Right cardiac atrium (tissue), 5 donors: ENCODE data around the gene PHF23. TPM values are rescaled to one million over a fixed set of nuclear protein-coding genes. Genes with fewer than 3 reads are reported as not detected.

Experiments
- ATAC-seq, 2 donors: fragments of 200-7000 bp; cut with Tn5 transposase; one replicate each; pipeline versions ENCODE4 v1.8.0 to v1.9.1; 2020; ENCODE audit warnings: moderate library complexity in 2 of 2, mild to moderate bottlenecking in 1 of 2
- DNase-seq, 3 donors: peaks; one replicate each; pipeline ENCODE4 v3.0.0-alpha.2; 2020
- H3K27ac ChIP-seq: one replicate; pipeline ENCODE4 v1.5.1; 2013; ENCODE audit warnings: mild to moderate bottlenecking, low read length, control low read depth, moderate library complexity
- H3K27me3 ChIP-seq: one replicate; pipeline ENCODE4 v1.6.1; 2013; ENCODE audit not compliant: control insufficient read depth, insufficient read depth
- H3K4me1 ChIP-seq: one replicate; pipeline ENCODE4 v1.6.1; 2013; ENCODE audit warnings: low read length; ENCODE audit not compliant: control insufficient read depth, insufficient read depth
- H3K4me3 ChIP-seq: one replicate; pipeline ENCODE4 v1.5.1; 2013; ENCODE audit warnings: low read length, control low read depth
- H3K9me3 ChIP-seq: one replicate; pipeline ENCODE4 v1.6.1; 2013; ENCODE audit warnings: low read length; ENCODE audit not compliant: control insufficient read depth
- WGBS: extraction: QIAGEN DNeasy Blood & Tissue Kit; methylation state at CpG from one replicate; pipeline ENCODE4 v1.1.7; 2013; 5-methylcytosine and 5-hydroxymethylcytosine counted together
- intact Hi-C, 4 donors: fragments of 100-400 bp; cut with DNase I; formaldehyde crosslinking; loops; one replicate each; pipeline versions ENCODE4 v1.11.0 to v1.14.0; 2022 to 2023
- polyA plus RNA-seq: library from polyadenylated mRNA; stranded (reverse); fragments of 200-250 nt; gene quantifications from one replicate; pipeline ENCODE4 v1.2.3, GENCODE V29; 2013
- total RNA-seq, 4 donors: library from RNA; stranded (reverse); fragmentation: NEBNext Ultra II Directional; extraction: Animal tissue kit (Norgen Biotek cat#: 25700); gene quantifications; one replicate each; pipeline ENCODE4 v1.2.1, GENCODE V29; 2021
- donor health status: healthy with polysubstance abuse.
- donor health status: DM: no; HTN: yes; CAD: no.
- donor health status: DM: no; HTN: no; CAD: no.
- donor health status: DM: no; HTN: yes; CAD: no; lungs with severe emphysema.
- donor health status: DM: yes; HTN: yes; CAD: no.

Gene PHF23
- total and polyA plus RNA-seq, 5 donors = 18.8 to 30.4 (median 24.4) TPM

DNA sequence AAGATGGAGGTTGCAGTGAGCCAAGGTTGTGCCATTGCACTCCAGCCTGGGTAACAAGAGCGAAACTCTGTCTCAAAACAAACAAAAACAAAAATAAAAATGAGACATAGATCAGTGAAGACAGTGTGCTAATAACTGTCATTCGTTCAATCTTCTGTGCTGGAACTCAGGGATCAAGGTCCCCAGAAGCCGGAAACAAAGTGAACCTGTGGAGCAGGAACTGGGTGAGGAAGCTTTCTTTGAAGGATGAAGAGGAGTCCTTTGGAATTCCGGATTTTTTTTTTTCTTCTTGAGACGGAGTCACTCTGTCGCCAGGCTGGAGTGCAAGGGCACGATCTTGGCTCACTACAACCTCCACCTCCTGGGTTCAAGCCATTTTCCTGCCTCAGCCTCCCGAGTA, 40.2 kb upstream of the PHF23 start:
- WGBS = 84% methylated on average over 8 of the region's 8 CpGs
- H3K4me1 ChIP-seq = no peaks in the 10 kb centered on the region
- H3K9me3 ChIP-seq = no peaks in the 10 kb centered on the region
- H3K4me3 ChIP-seq = no peak overlapping the region
- intact Hi-C loops = no loop called here
- H3K27ac ChIP-seq = no peak overlapping the region
- ATAC-seq (no peak), DNase-seq (no peak)
- H3K27me3 ChIP-seq = no peaks in the 10 kb centered on the region

DNA sequence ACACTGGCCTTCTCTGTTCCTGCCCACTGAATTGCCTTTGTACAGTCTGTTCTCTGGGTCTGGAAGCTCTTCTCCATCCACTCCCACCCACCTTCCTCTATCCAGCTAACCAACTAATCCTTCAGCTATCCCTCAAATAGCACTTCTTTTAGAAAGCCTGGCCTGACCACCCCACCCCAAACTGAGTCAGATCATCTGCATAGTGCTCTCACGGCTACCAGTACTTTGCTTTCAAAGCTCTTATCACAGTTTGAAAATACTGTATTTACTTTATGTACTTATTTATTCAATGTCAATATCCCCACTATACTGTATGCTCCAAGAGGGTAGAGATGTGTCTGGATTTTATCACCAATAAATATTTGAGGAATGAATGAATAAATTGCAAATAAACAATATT, 27.5 kb upstream of the PHF23 start:
- ATAC-seq (no peak), DNase-seq (no peak)
- WGBS = 66% methylated on average over 1 of the region's 1 CpG
- Histone ChIP-seq H3K4me1 (no peaks in the 10 kb centered on the region), H3K9me3 (no peaks in the 10 kb centered on the region), H3K27me3 (no peaks in the 10 kb centered on the region), H3K27ac (no peak overlapping the region), H3K4me3 (no peak overlapping the region)
- intact Hi-C loops = no loop called here

DNA sequence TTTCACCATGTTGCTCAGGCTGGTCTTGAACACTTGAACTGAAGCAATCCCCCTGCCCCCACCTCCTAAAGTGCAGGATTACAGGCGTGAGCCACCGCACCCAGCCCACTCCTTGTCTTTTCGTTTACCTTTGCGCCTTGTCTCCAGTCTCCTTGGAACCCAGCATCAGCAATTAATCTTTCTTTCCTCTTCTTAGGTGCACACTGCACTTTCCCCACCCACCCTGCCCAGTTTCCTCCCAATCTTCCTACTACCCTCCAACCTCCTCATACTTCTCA, 24.5 kb upstream of the PHF23 start:
- ATAC-seq = no peak
- H3K4me1 ChIP-seq = no peaks in the 10 kb centered on the region
- H3K27ac ChIP-seq = no peak overlapping the region
- intact Hi-C loops = no loop called here
- H3K4me3 ChIP-seq = no peak overlapping the region
- H3K27me3 ChIP-seq = no peaks in the 10 kb centered on the region
- H3K9me3 ChIP-seq = no peaks in the 10 kb centered on the region
- WGBS = 49% methylated on average over 4 of the region's 4 CpGs
- DNase-seq = no peak

DNA sequence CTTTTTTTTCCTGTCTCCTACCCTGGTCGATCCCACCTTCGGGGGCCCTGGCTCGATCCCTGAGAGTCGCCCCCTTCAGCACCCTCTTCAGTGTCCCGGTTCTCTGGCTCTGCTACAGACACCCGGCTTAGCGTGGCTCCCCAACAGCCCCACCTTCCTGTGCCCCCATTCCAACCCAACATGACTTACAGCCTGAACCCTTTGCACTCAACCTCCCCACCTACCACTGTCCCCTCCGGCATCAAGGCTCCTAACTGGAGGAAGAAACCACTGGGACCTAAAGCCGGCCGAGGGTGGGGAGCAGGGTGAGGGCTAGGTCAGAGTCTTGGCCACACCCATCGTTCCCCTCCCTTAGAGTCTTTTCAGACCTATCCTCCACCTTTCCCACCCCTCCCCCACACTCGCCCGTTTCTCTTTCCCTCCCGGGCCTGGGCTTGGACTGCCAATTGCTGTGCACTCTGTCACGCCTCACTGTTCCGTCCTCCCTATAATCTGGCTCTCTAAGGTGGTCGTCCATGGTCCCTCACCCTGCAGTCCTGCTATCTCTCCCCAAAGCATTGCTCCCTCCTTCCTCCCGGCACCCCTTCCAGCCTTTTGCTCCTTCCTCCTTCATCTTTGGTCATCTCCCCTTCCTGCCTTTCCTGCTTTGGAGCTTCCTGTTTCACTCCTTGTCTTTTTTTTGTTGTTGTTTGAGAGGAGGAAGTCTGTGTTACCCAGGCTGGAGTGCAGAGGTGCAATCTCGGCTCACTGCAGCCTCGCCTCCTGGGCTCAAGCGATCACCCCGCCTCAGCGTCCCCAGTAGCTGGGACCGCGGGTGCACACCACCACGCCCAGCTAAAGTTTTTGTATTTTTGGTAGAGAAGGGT, 23.9 kb upstream of the PHF23 start:
- Histone ChIP-seq H3K27ac (no peak overlapping the region), H3K4me3 (no peak overlapping the region), H3K4me1 (no peaks in the 10 kb centered on the region), H3K27me3 (no peaks in the 10 kb centered on the region), H3K9me3 (no peaks in the 10 kb centered on the region)
- DNase-seq (peak in 2 of 3 donors; percentile 2 to 57), ATAC-seq (peak; percentile 10 to 13)
- 7% methylated on average over 26 of the region's 26 CpGs for WGBS
- intact Hi-C loops = no loop called here

DNA sequence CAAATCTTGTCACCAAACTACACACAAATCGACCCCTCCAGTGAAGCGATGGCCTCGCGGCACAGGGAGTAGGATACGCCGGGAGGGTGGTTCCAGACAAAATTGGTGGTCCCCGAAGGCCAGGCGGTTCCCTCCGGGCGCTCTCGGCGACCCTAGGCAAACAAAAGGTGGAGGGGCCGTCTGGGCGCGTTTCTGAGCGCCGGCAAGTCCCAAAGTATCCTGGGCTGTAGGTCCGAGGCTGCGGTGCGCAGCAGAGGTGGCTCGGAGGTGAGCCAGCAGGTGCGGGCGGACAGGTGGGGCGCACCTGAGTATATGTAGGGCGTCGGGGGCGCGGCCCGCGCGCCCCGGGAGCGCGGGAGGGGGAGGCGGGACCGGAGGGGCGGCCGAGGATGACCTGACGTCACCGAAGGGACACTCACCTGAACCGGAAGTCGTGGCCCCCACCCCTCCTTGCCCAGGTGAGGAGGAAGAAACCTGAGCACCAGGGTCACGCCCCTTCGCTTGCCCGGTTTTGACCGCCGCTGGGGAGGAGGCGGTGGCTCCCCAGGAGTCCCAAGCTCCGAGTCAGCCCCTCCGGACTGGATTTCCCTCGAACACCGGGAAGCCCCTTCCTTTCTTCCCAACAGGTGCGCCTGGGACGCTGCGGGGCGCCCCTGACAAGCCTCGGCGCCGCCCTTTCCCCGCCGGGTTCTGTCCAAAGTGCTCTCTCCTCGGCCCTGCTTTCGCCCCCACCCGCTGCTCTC, 23.1 kb upstream of the PHF23 start, which contains the start of gene CLDN7:
Gene CLDN7, minus strand, starts transcription at position 287 of the 743 bp plus-strand sequence. CDS start 435 bp downstream, outside the sequence.
- Histone ChIP-seq H3K4me1 (no peaks in the 10 kb centered on the region), H3K27ac (no peak within 1 kb of the TSS), H3K27me3 (no peaks in the 10 kb centered on the region), H3K9me3 (no peaks in the 10 kb centered on the region), H3K4me3 (peak within 1 kb of the TSS; percentile 36)
- intact Hi-C loops = no loop called here
- WGBS = 7% methylated on average over 64 of the region's 64 CpGs
- peak in 1 of 2 donors; percentile 25 for ATAC-seq
- no peak for DNase-seq

DNA sequence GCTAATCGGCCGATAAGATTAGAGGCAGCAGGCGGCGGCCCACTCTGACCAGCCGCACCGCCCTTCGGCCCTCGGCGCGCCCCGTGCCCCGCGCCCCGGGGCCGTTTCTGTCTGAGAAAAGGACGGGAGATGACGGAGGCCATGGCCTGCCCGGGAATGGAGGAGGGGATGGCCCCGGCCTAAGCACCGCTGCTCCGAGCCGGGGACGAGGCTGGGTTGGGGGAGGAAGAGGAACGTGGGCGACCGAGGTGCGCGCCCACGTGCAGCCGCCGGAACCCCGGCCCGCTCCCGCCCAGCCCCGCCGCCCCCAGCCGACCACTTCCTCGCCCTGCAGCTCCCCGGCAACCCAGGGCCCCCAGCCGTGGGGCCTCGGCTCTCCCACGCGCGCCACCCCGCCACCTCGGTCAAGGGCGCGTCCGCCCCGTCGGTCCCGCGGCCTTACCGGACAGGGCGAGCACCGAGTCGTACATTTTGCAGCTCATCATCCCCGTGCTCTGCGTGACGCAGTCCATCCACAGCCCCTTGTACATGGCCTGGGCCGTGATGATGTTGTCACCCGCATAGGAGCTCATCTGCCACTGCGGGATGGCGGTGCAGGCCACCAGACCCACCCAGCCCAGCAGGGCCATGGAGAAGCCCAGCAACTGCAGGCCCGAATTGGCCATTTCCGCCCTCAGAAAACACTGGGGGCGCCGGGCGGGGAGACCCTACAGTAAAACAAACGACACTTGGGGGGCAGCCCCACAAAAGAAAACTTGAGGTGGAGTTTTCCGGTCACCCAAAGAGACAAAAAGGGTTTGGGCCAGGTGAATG, 22.3 kb upstream of the PHF23 start:
- Histone ChIP-seq H3K27me3 (no peaks in the 10 kb centered on the region), H3K4me3 (peak overlapping the region; percentile 36), H3K9me3 (no peaks in the 10 kb centered on the region), H3K4me1 (no peaks in the 10 kb centered on the region), H3K27ac (no peak overlapping the region)
- WGBS = 7% methylated on average over 71 of the region's 71 CpGs
- intact Hi-C loops = no loop called here
- peak in 2 of 3 donors; percentile 58 to 64 for DNase-seq
- peak; percentile 11 to 22 for ATAC-seq

DNA sequence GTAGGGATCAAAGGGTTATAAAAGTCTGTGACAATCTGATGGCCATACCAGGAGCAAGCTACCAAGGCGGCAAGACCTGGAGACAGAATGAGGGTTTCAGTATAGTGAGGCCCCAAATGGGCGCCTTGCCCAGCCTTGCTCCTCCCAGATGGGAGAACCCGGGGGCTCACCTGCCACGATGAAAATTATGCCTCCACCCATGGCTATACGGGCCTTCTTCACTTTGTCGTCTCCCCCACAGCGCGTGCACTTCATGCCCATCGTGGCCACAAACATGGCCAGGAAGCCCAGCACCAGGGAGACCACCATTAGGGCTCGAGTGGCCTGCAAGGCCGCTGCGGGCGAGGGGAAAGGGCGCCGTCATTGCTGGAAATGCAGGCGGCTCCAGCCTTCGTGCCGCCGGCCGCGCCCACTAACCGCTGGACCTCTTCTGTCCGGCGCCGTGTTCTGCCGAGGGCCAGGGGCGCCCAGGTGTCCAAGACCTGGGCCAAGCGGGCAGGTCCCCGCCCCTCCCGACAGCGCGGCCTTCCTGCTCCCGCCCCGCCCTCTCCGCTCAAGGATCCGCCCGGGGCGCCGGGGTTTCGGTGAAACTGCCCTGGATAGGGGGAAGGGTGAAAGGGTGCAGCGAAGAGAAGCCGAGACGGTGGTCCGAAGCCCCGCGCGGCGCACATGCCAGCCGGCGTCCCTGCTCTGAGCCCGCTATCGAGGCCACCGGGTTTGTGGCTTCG, 21.6 kb upstream of the PHF23 start:
- no peaks in the 10 kb centered on the region for H3K9me3 ChIP-seq
- no peaks in the 10 kb centered on the region for H3K4me1 ChIP-seq
- DNase-seq (peak; percentile 39 to 78 (median 73)), ATAC-seq (peak; percentile 52 to 59)
- peak overlapping the region; percentile 36 for H3K4me3 ChIP-seq
- no peak overlapping the region for H3K27ac ChIP-seq
- 8% methylated on average over 54 of the region's 54 CpGs for WGBS
- intact Hi-C loops = no loop called here
- no peaks in the 10 kb centered on the region for H3K27me3 ChIP-seq

DNA sequence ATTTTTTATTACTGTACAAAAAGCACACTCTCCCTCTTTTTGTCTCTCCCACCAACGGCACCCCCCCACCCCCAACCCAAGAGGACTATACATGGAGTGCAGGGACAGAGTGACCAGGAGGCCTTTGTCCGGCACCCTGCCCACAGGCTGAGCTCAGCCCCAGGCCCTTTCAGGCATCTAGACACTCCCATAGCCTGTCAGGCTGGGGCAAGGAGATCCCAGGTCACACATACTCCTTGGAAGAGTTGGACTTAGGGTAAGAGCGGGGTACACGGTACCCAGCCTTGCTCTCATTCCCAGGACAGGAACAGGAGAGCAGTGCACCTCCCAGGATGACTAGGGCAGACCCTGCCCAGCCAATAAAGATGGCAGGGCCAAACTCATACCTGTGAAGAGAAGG, 20.9 kb upstream of the PHF23 start:
- H3K4me3 ChIP-seq = no peak overlapping the region
- no peaks in the 10 kb centered on the region for H3K9me3 ChIP-seq
- ATAC-seq = peak in 1 of 2 donors; percentile 6
- no peaks in the 10 kb centered on the region for H3K27me3 ChIP-seq
- no peaks in the 10 kb centered on the region for H3K4me1 ChIP-seq
- intact Hi-C loops = no loop called here
- DNase-seq = peak in 1 of 3 donors; percentile 7
- WGBS = 85% methylated on average over 4 of the region's 4 CpGs
- H3K27ac ChIP-seq = no peak overlapping the region

DNA sequence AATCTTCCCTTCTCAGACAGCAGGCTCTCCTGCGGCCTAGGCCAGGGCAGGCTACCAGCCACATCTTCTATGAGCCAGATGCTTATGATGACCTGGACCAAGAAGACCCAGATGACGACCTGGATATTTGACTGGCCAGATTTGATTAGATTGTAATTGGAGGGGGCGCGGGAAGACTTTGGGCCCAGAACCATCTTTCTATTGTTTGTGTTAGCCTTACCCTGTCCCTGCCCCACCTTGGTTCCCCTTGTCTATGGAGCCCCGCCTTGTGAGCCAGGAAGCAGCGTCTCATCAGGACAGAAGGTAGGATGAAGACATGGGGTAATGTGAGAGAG, 20.3 kb upstream of the PHF23 start:
- Histone ChIP-seq H3K4me3 (no peak overlapping the region), H3K27me3 (no peaks in the 10 kb centered on the region), H3K9me3 (no peaks in the 10 kb centered on the region), H3K4me1 (no peaks in the 10 kb centered on the region), H3K27ac (no peak overlapping the region)
- ATAC-seq (no peak), DNase-seq (peak in 1 of 3 donors; percentile 3)
- 93% methylated on average over 6 of the region's 6 CpGs for WGBS
- intact Hi-C loops = no loop called here

DNA sequence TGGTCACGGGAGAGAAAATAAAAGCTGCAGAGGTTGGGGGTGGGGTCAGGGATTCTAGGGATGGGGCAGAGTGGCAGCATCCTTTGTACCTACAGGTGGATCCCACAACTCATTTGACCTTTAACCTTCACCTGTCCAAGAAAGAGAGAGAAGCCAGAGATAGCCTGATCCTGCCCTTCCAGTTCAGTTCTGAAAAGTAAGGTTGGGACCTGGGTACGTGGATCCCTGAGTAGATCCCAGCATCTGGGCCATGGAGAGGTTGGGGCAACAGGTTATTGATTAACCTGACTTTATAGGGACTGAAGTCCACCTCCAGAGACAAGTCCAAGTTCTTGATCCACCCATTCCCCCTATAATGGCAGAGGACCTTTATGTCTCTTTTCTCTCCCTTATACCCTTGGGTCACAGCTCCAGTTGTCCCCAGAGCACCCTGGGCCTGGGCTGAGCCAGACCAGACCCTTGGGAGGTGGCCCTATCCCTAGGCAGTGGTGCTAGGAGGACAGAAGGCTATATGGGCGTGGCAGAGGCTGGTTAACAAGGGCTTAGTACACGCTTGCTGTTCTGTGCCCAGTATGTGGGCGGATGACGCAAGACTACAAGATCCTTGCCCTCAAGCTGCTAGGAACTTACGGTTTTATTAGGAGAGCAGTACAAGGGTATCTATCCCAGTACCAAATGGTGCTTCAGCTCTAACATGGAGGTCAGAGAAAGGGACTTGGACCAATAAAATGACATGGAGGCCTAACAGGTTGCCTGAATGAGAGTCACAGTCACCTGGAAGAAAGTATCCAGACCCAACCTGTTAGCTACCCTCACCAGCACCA, 19.7 kb upstream of the PHF23 start:
- peak in 1 of 3 donors; percentile 35 for DNase-seq
- no peak for ATAC-seq
- intact Hi-C loops = no loop called here
- Histone ChIP-seq H3K27ac (no peak overlapping the region), H3K4me1 (no peaks in the 10 kb centered on the region), H3K9me3 (no peaks in the 10 kb centered on the region), H3K27me3 (no peaks in the 10 kb centered on the region), H3K4me3 (no peak overlapping the region)
- WGBS = 80% methylated on average over 7 of the region's 7 CpGs
